ENCODE measurements around the gene SH3RF3. TPM values are rescaled to one million over a fixed set of nuclear protein-coding genes. Genes with fewer than 3 reads are reported as not detected.

The SH3RF3 gene
- total RNA-seq, 2 experiments from 2014 or later: 2.2 to 2.5 TPM

- Mint-ChIP-seq H3K27ac (no peak overlapping the region), H3K27me3 (no peaks in the 10 kb centered on the region), H3K4me1 (no peaks in the 10 kb centered on the region), H3K36me3 (peaks cover 1% of the 10 kb centered on the region), H3K9me3 (no peaks in the 10 kb centered on the region), H3K4me3 (no peak overlapping the region)
- no peak for DNase-seq
These were observed 337.9 kb downstream of the SH3RF3 start for GRCh38 chr2:109466674-109467575.

- Mint-ChIP-seq H3K4me3 (no peak overlapping the region), H3K27ac (no peak overlapping the region), H3K36me3 (peaks cover 1% of the 10 kb centered on the region), H3K27me3 (no peaks in the 10 kb centered on the region), H3K4me1 (no peaks in the 10 kb centered on the region), H3K9me3 (no peaks in the 10 kb centered on the region)
- no peak for DNase-seq
These were observed 338.7 kb downstream of the SH3RF3 start for GRCh38 chr2:109467701-109468100.

GRCh38 chr2:109468893-109469292 lies 339.9 kb downstream of the SH3RF3 start:
- no peaks in the 10 kb centered on the region for H3K4me1 Mint-ChIP-seq
- H3K36me3 Mint-ChIP-seq: peaks cover 1% of the 10 kb centered on the region
- no peak overlapping the region for H3K27ac Mint-ChIP-seq
- DNase-seq: no peak
- H3K27me3 Mint-ChIP-seq: no peaks in the 10 kb centered on the region
- no peak overlapping the region for H3K4me3 Mint-ChIP-seq
- no peaks in the 10 kb centered on the region for H3K9me3 Mint-ChIP-seq

GRCh38 chr2:109471658-109472057 lies 342.7 kb downstream of the SH3RF3 start:
- H3K36me3 Mint-ChIP-seq: peaks cover 1% of the 10 kb centered on the region

GRCh38 chr2:109472331-109472959 lies 343.4 kb downstream of the SH3RF3 start:
- no peaks in the 10 kb centered on the region for H3K27me3 Mint-ChIP-seq
- no peak for DNase-seq
- H3K4me3 Mint-ChIP-seq: no peak overlapping the region
- no peak overlapping the region for H3K27ac Mint-ChIP-seq
- H3K4me1 Mint-ChIP-seq: no peaks in the 10 kb centered on the region
- H3K36me3 Mint-ChIP-seq: peaks cover 1% of the 10 kb centered on the region
- no peaks in the 10 kb centered on the region for H3K9me3 Mint-ChIP-seq

More at GRCh38 chr2:109471658-109472057, 342.7 kb downstream of the SH3RF3 start:
- Mint-ChIP-seq H3K27me3 (no peaks in the 10 kb centered on the region), H3K4me3 (no peak overlapping the region), H3K9me3 (no peaks in the 10 kb centered on the region), H3K4me1 (no peaks in the 10 kb centered on the region), H3K27ac (no peak overlapping the region)
- DNase-seq: no peak

- DNase-seq: no peak
These were observed 344.0 kb downstream of the SH3RF3 start for GRCh38 chr2:109472974-109473373.

GRCh38 chr2:109473616-109474318 lies 344.8 kb downstream of the SH3RF3 start:
- no peak for DNase-seq
- H3K4me3 Mint-ChIP-seq: no peak overlapping the region
- H3K27ac Mint-ChIP-seq: no peak overlapping the region
- H3K4me1 Mint-ChIP-seq: no peaks in the 10 kb centered on the region
- no peaks in the 10 kb centered on the region for H3K27me3 Mint-ChIP-seq
- peaks cover 1% of the 10 kb centered on the region for H3K36me3 Mint-ChIP-seq
- H3K9me3 Mint-ChIP-seq: no peaks in the 10 kb centered on the region

More at GRCh38 chr2:109472974-109473373, 344.0 kb downstream of the SH3RF3 start:
- no peaks in the 10 kb centered on the region for H3K4me1 Mint-ChIP-seq
- H3K36me3 Mint-ChIP-seq: peaks cover 1% of the 10 kb centered on the region
- no peak overlapping the region for H3K27ac Mint-ChIP-seq
- H3K27me3 Mint-ChIP-seq: no peaks in the 10 kb centered on the region
- H3K9me3 Mint-ChIP-seq: no peaks in the 10 kb centered on the region
- no peak overlapping the region for H3K4me3 Mint-ChIP-seq

GRCh38 chr2:109474319-109474825 lies 345.4 kb downstream of the SH3RF3 start:
- Mint-ChIP-seq H3K27me3 (no peaks in the 10 kb centered on the region), H3K36me3 (peaks cover 1% of the 10 kb centered on the region), H3K27ac (no peak overlapping the region), H3K4me3 (no peak overlapping the region), H3K4me1 (no peaks in the 10 kb centered on the region), H3K9me3 (no peaks in the 10 kb centered on the region)
- no peak for DNase-seq

- no peak overlapping the region for H3K27ac Mint-ChIP-seq
- DNase-seq: no peak
- H3K9me3 Mint-ChIP-seq: no peaks in the 10 kb centered on the region
- no peak overlapping the region for H3K4me3 Mint-ChIP-seq
- no peaks in the 10 kb centered on the region for H3K4me1 Mint-ChIP-seq
- peaks cover 1% of the 10 kb centered on the region for H3K36me3 Mint-ChIP-seq
- no peaks in the 10 kb centered on the region for H3K27me3 Mint-ChIP-seq
These were observed 346.7 kb downstream of the SH3RF3 start for GRCh38 chr2:109475531-109476210.

GRCh38 chr2:109476641-109477441 lies 347.8 kb downstream of the SH3RF3 start:
- H3K4me1 Mint-ChIP-seq: no peaks in the 10 kb centered on the region
- no peaks in the 10 kb centered on the region for H3K9me3 Mint-ChIP-seq
- H3K27ac Mint-ChIP-seq: no peak overlapping the region
- H3K4me3 Mint-ChIP-seq: no peak overlapping the region
- no peaks in the 10 kb centered on the region for H3K27me3 Mint-ChIP-seq
- no peaks in the 10 kb centered on the region for H3K36me3 Mint-ChIP-seq
- no peak for DNase-seq

GRCh38 chr2:109478906-109479493 lies 350.0 kb downstream of the SH3RF3 start:
- Mint-ChIP-seq H3K9me3 (no peaks in the 10 kb centered on the region), H3K27me3 (no peaks in the 10 kb centered on the region), H3K27ac (no peak overlapping the region), H3K4me1 (no peaks in the 10 kb centered on the region), H3K4me3 (no peak overlapping the region), H3K36me3 (no peaks in the 10 kb centered on the region)
- DNase-seq: no peak

- no peak for DNase-seq
- Mint-ChIP-seq H3K4me3 (no peak overlapping the region), H3K4me1 (no peaks in the 10 kb centered on the region), H3K27me3 (no peaks in the 10 kb centered on the region), H3K9me3 (no peaks in the 10 kb centered on the region), H3K36me3 (no peaks in the 10 kb centered on the region), H3K27ac (no peak overlapping the region)
These were observed 350.8 kb downstream of the SH3RF3 start for GRCh38 chr2:109479804-109480203.

GRCh38 chr2:109480486-109481195 lies 351.6 kb downstream of the SH3RF3 start:
- no peaks in the 10 kb centered on the region for H3K4me1 Mint-ChIP-seq
- no peaks in the 10 kb centered on the region for H3K36me3 Mint-ChIP-seq
- no peak for DNase-seq
- H3K27me3 Mint-ChIP-seq: no peaks in the 10 kb centered on the region
- H3K4me3 Mint-ChIP-seq: no peak overlapping the region
- no peaks in the 10 kb centered on the region for H3K9me3 Mint-ChIP-seq
- no peak overlapping the region for H3K27ac Mint-ChIP-seq
